Measurements from ENCODE around the gene PKN1. TPM values are rescaled to one million over a fixed set of nuclear protein-coding genes. Genes with fewer than 3 reads are reported as not detected.

PKN1 gene
- total RNA-seq, 1 donor from 2014 or later, result 68.3 TPM

- Mint-ChIP-seq H3K9me3 (ENCODE audit: unreplicated experiment) (no peaks in the 10 kb centered on the region), H3K4me1 (ENCODE audit: low read depth, unreplicated experiment) (peaks cover 11% of the 10 kb centered on the region)
- peaks cover 16% of the 10 kb centered on the region for H3K4me1 ChIP-seq (ENCODE audit: insufficient read depth, low read length)
Observed at GRCh38 chr19:14492756-14493337, 59.7 kb downstream of the PKN1 start.

GRCh38 chr19:14494411-14494810, 61.3 kb downstream of the PKN1 start:
- Histone ChIP-seq H3K4me1 (ENCODE audit: insufficient read depth, low read length) (peaks cover 16% of the 10 kb centered on the region), H2AFZ (ENCODE audit: low read depth, low read length) (no peak overlapping the region), H3K4me2 (ENCODE audit: low read length) (peak overlapping the region; percentile 99), H3K27me3 (ENCODE audit: insufficient read depth, low read length) (no peaks in the 10 kb centered on the region), H3K36me3 (ENCODE audit: insufficient read depth, low read length) (no peaks in the 10 kb centered on the region), H4K20me1 (ENCODE audit: insufficient read depth, low read length) (peaks cover 28% of the 10 kb centered on the region), H3K79me2 (ENCODE audit: insufficient read depth, low read length) (peaks cover 37% of the 10 kb centered on the region), H3K9ac (ENCODE audit: low read length) (peak overlapping the region; percentile 85), H3K27ac (ENCODE audit: low read depth, low read length) (no peak overlapping the region), H3K4me3 (ENCODE audit: insufficient read depth, low read depth, low read length) (peak overlapping the region; percentile 85), H3K9me3 (ENCODE audit: insufficient read depth, low read depth, low read length) (no peaks in the 10 kb centered on the region)
- Mint-ChIP-seq H3K36me3 (ENCODE audit: low read depth, unreplicated experiment) (peaks cover 13% of the 10 kb centered on the region), H3K27ac (ENCODE audit: unreplicated experiment) (peak overlapping the region; percentile 88), H3K9me3 (ENCODE audit: unreplicated experiment) (no peaks in the 10 kb centered on the region), H3K27me3 (ENCODE audit: low read depth, unreplicated experiment) (no peaks in the 10 kb centered on the region), H3K4me1 (ENCODE audit: low read depth, unreplicated experiment) (peaks cover 11% of the 10 kb centered on the region), H3K4me3 (ENCODE audit: unreplicated experiment) (peak overlapping the region; percentile 92)
- no peak for FAIRE-seq
- TF ChIP-seq EZH2 (IDR thresholded peaks at IDR 0.05; ENCODE audit: insufficient read depth, low read length), result no peak
- no peak for TF ChIP-seq CTCF (IDR thresholded peaks at IDR 0.05; ENCODE audit: insufficient read depth, low read depth, low read length)
- DNase-seq (ENCODE audit: low read depth), result no peak

More at GRCh38 chr19:14492756-14493337, 59.7 kb downstream of the PKN1 start:
- Histone ChIP-seq H3K9me3 (ENCODE audit: insufficient read depth, low read depth, low read length) (no peaks in the 10 kb centered on the region), H3K27me3 (ENCODE audit: insufficient read depth, low read length) (no peaks in the 10 kb centered on the region), H3K4me2 (ENCODE audit: low read length) (no peak overlapping the region), H3K27ac (ENCODE audit: low read depth, low read length) (no peak overlapping the region), H3K4me3 (ENCODE audit: insufficient read depth, low read depth, low read length) (no peak overlapping the region), H3K36me3 (ENCODE audit: insufficient read depth, low read length) (peaks cover 7% of the 10 kb centered on the region), H2AFZ (ENCODE audit: low read depth, low read length) (no peak overlapping the region), H4K20me1 (ENCODE audit: insufficient read depth, low read length) (peaks cover 36% of the 10 kb centered on the region), H3K9ac (ENCODE audit: low read length) (no peak overlapping the region), H3K79me2 (ENCODE audit: insufficient read depth, low read length) (peaks cover 37% of the 10 kb centered on the region)
- Mint-ChIP-seq H3K4me3 (ENCODE audit: unreplicated experiment) (peak overlapping the region; percentile 69), H3K27me3 (ENCODE audit: low read depth, unreplicated experiment) (no peaks in the 10 kb centered on the region), H3K27ac (ENCODE audit: unreplicated experiment) (peak overlapping the region; percentile 69), H3K36me3 (ENCODE audit: low read depth, unreplicated experiment) (peaks cover 15% of the 10 kb centered on the region)
- DNase-seq (ENCODE audit: low read depth) (no peak), FAIRE-seq (no peak)
- TF ChIP-seq EZH2 (IDR thresholded peaks at IDR 0.05; ENCODE audit: insufficient read depth, low read length) (no peak), CTCF (IDR thresholded peaks at IDR 0.05; ENCODE audit: insufficient read depth, low read depth, low read length) (no peak)
